Progenitor cell of endocrine pancreas (in vitro differentiated cells): Measurements from ENCODE around the gene ZDHHC14. TPM values are rescaled to one million over a fixed set of nuclear protein-coding genes. Genes with fewer than 3 reads are reported as not detected.

Experiments used
- DNase-seq: peaks from one replicate; pipeline ENCODE4 v3.0.0; 2021; ENCODE audit warnings: low spot score; ENCODE audit not compliant: unreplicated experiment
- H3K27ac Mint-ChIP-seq: 2 replicates; pipeline ENCODE4 v1.8.0; 2021; ENCODE audit warnings: mild to moderate bottlenecking, moderate library complexity, mixed read lengths
- H3K27me3 Mint-ChIP-seq: 2 replicates; pipeline ENCODE4 v1.8.0; 2021; ENCODE audit warnings: mixed read lengths
- H3K36me3 Mint-ChIP-seq: 2 replicates; pipeline ENCODE4 v1.8.0; 2022; ENCODE audit warnings: mixed read lengths; ENCODE audit not compliant: insufficient read depth
- H3K4me1 Mint-ChIP-seq: 2 replicates; pipeline ENCODE4 v1.8.0; 2021; ENCODE audit warnings: low read depth, mixed read lengths
- H3K4me3 Mint-ChIP-seq: 2 replicates; pipeline ENCODE4 v1.8.0; 2021; ENCODE audit warnings: low read depth, mild to moderate bottlenecking, moderate library complexity, mixed read lengths
- H3K9me3 Mint-ChIP-seq: 2 replicates; pipeline ENCODE4 v1.8.0; 2021; ENCODE audit warnings: low read depth, mixed read lengths
- CTCF ChIP-seq: fragments of 200-600 bp; sonication (generic); IDR thresholded peaks from one replicate; pipeline ENCODE4 v1.5.0; 2021; ENCODE audit warnings: antibody characterized with exemption, mild to moderate bottlenecking; ENCODE audit not compliant: unreplicated experiment
- total RNA-seq: library from RNA; stranded (reverse); gene quantifications from 2 replicates; pipeline ENCODE4 v1.2.1, GENCODE V29; 2021

The ZDHHC14 gene
- total RNA-seq, 1 donor from 2014 or later, result 9.0 TPM

GRCh38 chr6:157710604-157711003 lies 329.6 kb downstream of the ZDHHC14 start:
- no peaks in the 10 kb centered on the region for H3K4me1 Mint-ChIP-seq
- peaks cover 3% of the 10 kb centered on the region for H3K9me3 Mint-ChIP-seq
- no peak for DNase-seq
- no peak for TF ChIP-seq CTCF
- no peak overlapping the region for H3K4me3 Mint-ChIP-seq
- H3K36me3 Mint-ChIP-seq, result no peaks in the 10 kb centered on the region
- no peak overlapping the region for H3K27ac Mint-ChIP-seq
- H3K27me3 Mint-ChIP-seq, result peaks cover 3% of the 10 kb centered on the region

GRCh38 chr6:157711060-157711459 lies 330.1 kb downstream of the ZDHHC14 start:
- Mint-ChIP-seq H3K36me3 (no peaks in the 10 kb centered on the region), H3K4me1 (peaks cover 1% of the 10 kb centered on the region), H3K27me3 (peaks cover 3% of the 10 kb centered on the region), H3K9me3 (no peaks in the 10 kb centered on the region), H3K4me3 (no peak overlapping the region), H3K27ac (no peak overlapping the region)
- TF ChIP-seq CTCF, result no peak
- DNase-seq, result no peak

- no peak overlapping the region for H3K27ac Mint-ChIP-seq
- TF ChIP-seq CTCF, result no peak
Measured at GRCh38 chr6:157712585-157713295, 331.8 kb downstream of the ZDHHC14 start.

GRCh38 chr6:157713451-157714152 lies 332.6 kb downstream of the ZDHHC14 start:
- DNase-seq, result no peak
- no peaks in the 10 kb centered on the region for H3K36me3 Mint-ChIP-seq
- peaks cover 7% of the 10 kb centered on the region for H3K27me3 Mint-ChIP-seq
- no peak for TF ChIP-seq CTCF
- H3K9me3 Mint-ChIP-seq, result no peaks in the 10 kb centered on the region
- H3K4me1 Mint-ChIP-seq, result peaks cover 9% of the 10 kb centered on the region
- peak overlapping the region; percentile 45 for H3K27ac Mint-ChIP-seq
- no peak overlapping the region for H3K4me3 Mint-ChIP-seq

More at GRCh38 chr6:157712585-157713295, 331.8 kb downstream of the ZDHHC14 start:
- Mint-ChIP-seq H3K27me3 (peaks cover 7% of the 10 kb centered on the region), H3K4me1 (peaks cover 9% of the 10 kb centered on the region), H3K4me3 (no peak overlapping the region), H3K36me3 (no peaks in the 10 kb centered on the region), H3K9me3 (no peaks in the 10 kb centered on the region)
- no peak for DNase-seq

GRCh38 chr6:157714153-157714490 lies 333.1 kb downstream of the ZDHHC14 start:
- no peak for TF ChIP-seq CTCF
- DNase-seq, result no peak
- H3K4me3 Mint-ChIP-seq, result no peak overlapping the region
- peaks cover 7% of the 10 kb centered on the region for H3K27me3 Mint-ChIP-seq
- no peak overlapping the region for H3K27ac Mint-ChIP-seq
- H3K4me1 Mint-ChIP-seq, result peaks cover 9% of the 10 kb centered on the region
- no peaks in the 10 kb centered on the region for H3K36me3 Mint-ChIP-seq
- no peaks in the 10 kb centered on the region for H3K9me3 Mint-ChIP-seq
